ENCODE measurements around the gene BCL2L13.

DNA sequence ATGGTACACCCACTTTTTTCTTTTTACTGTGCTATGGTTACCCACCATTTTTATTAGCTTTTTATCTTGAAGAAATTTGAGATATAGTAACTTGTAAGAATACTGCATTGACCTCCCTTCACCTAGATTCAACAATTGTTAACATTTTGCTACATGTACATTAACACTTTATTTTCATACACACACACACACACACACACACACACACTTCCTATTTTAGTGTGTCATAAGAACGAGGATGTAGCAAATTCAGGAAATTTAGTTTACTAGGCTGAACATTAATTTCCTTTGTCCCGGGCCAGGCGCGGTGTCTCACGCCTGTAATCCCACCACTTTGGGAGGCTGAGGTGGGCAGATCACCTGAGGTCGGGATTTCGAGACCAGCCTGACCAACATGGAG is 8.9 kb upstream of the BCL2L13 start:
- TF ChIP-seq, protein P1, sequence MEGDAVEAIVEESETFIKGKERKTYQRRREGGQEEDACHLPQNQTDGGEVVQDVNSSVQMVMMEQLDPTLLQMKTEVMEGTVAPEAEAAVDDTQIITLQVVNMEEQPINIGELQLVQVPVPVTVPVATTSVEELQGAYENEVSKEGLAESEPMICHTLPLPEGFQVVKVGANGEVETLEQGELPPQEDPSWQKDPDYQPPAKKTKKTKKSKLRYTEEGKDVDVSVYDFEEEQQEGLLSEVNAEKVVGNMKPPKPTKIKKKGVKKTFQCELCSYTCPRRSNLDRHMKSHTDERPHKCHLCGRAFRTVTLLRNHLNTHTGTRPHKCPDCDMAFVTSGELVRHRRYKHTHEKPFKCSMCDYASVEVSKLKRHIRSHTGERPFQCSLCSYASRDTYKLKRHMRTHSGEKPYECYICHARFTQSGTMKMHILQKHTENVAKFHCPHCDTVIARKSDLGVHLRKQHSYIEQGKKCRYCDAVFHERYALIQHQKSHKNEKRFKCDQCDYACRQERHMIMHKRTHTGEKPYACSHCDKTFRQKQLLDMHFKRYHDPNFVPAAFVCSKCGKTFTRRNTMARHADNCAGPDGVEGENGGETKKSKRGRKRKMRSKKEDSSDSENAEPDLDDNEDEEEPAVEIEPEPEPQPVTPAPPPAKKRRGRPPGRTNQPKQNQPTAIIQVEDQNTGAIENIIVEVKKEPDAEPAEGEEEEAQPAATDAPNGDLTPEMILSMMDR (conservative IDR thresholded peaks at IDR 0.05 in 1 of 2, IDR thresholded peaks at IDR 0.05 in 1 of 2; ENCODE audit: extremely low read depth in 1 of 2, insufficient read depth in 1 of 2, low read depth in 1 of 2, low read length in 2 of 2) = no peak
- TF ChIP-seq EZH2 (IDR thresholded peaks at IDR 0.05; ENCODE audit: borderline replicate concordance, low read length) = no peak
